GM12864 (cell line): ENCODE results near the gene CHSY3.

Experiments used
- DNase-seq: peaks from one replicate; pipeline ENCODE4 v3.0.0-alpha.2; 2011; ENCODE audit warnings: low read depth
- H3K4me3 ChIP-seq: 2 replicates; pipeline ENCODE4 v1.5.1; 2011; ENCODE audit warnings: mild to moderate bottlenecking, low read depth, low read length, control low read depth
- TF ChIP-seq, protein P1 (sequence below): IDR thresholded peaks from 2 replicates; pipeline ENCODE4 v1.5.1; 2011; ENCODE audit warnings: low read depth, mild to moderate bottlenecking, moderate library complexity, low read length, control low read depth, inconsistent platforms; ENCODE audit errors: missing control alignments

Gene CHSY3

GRCh38 chr5:129915415-129915814 lies 11.2 kb downstream of the CHSY3 start:
- DNase-seq, result no peak
- no peak overlapping the region for H3K4me3 ChIP-seq
- TF ChIP-seq, protein P1, sequence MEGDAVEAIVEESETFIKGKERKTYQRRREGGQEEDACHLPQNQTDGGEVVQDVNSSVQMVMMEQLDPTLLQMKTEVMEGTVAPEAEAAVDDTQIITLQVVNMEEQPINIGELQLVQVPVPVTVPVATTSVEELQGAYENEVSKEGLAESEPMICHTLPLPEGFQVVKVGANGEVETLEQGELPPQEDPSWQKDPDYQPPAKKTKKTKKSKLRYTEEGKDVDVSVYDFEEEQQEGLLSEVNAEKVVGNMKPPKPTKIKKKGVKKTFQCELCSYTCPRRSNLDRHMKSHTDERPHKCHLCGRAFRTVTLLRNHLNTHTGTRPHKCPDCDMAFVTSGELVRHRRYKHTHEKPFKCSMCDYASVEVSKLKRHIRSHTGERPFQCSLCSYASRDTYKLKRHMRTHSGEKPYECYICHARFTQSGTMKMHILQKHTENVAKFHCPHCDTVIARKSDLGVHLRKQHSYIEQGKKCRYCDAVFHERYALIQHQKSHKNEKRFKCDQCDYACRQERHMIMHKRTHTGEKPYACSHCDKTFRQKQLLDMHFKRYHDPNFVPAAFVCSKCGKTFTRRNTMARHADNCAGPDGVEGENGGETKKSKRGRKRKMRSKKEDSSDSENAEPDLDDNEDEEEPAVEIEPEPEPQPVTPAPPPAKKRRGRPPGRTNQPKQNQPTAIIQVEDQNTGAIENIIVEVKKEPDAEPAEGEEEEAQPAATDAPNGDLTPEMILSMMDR, result no peak

DNA sequence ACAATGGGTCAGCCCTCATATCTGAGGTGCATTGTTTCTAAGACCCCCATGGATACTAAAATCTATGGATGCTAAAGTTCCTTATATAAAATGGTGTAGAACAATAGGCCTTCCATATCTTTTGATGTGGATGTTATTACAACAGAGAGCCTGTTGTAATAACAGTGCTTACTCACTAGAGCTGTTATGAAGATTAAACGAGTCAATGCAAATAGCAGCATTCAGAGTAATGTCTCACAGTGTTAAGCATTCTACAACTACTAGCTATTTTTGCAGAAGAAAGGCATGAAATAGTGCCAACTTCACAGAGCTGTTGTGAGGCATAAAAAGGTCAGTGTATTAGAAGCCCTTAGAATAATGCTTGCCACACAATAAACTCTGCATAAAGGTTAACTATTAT lies 13.0 kb downstream of the CHSY3 start:
- TF ChIP-seq, protein P1, result no peak
- DNase-seq, result no peak
- no peak overlapping the region for H3K4me3 ChIP-seq

GRCh38 chr5:129921204-129921603 lies 16.9 kb downstream of the CHSY3 start:
- TF ChIP-seq, protein P1, result no peak
- H3K4me3 ChIP-seq, result no peak overlapping the region
- no peak for DNase-seq

DNA sequence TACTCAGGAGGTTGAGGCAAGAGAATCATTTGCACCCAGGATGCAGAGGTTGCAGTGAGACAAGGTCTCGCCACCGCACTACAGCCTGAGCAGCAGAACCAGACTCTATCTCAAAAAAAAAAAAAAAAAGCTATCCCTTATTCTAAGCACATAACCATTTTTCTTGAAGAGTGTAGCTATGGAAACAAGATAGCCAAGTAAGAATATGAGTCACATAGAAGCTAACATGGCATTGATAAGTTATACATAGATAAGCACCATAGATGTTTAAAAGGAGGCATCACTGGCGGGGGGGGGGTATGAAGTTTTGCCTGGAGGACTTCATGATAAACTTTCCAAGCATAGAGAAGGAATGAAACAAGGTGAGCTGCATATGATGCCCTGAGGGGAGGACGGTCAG lies 26.0 kb downstream of the CHSY3 start:
- no peak overlapping the region for H3K4me3 ChIP-seq
- TF ChIP-seq, protein P1, result no peak
- DNase-seq, result no peak

- TF ChIP-seq, protein P1, result no peak
- DNase-seq, result no peak
- H3K4me3 ChIP-seq, result no peak overlapping the region
Measured at GRCh38 chr5:129935626-129936025, 31.4 kb downstream of the CHSY3 start.

- DNase-seq, result no peak
- TF ChIP-seq, protein P1, result no peak
- no peak overlapping the region for H3K4me3 ChIP-seq
Measured at GRCh38 chr5:129938077-129938476, 33.8 kb downstream of the CHSY3 start.

- no peak overlapping the region for H3K4me3 ChIP-seq
- no peak for DNase-seq
- TF ChIP-seq, protein P1, result no peak
Measured at GRCh38 chr5:129943936-129944335, 39.7 kb downstream of the CHSY3 start.
